Lung (tissue), 12 donors: ENCODE measurements around the gene IQCE. TPM values are rescaled to one million over a fixed set of nuclear protein-coding genes. Genes with fewer than 3 reads are reported as not detected.

ENCODE experiments used
- ATAC-seq: fragments of 200-7000 bp; cut with Tn5 transposase; one replicate; pipeline ENCODE4 v1.9.1; 2020; ENCODE audit warnings: moderate number of reproducible peaks; ENCODE audit not compliant: insufficient read depth, low FRiP score
- DNase-seq, 3 donors: peaks; one replicate each; pipeline ENCODE4 v3.0.0-alpha.2; 2013 to 2017
- H3K27ac ChIP-seq, 2 donors: one replicate each; pipeline ENCODE4 v1.5.1; 2013; ENCODE audit warnings: mild to moderate bottlenecking in 2 of 2, moderate library complexity in 2 of 2, control low read depth in 1 of 2, inconsistent platforms in 1 of 2, low read depth in 1 of 2, low read length in 1 of 2
- H3K27me3 ChIP-seq, 3 donors: one replicate each; pipeline ENCODE4 v1.5.1; 2013; ENCODE audit warnings: low read length in 2 of 3; ENCODE audit not compliant: control insufficient read depth in 3 of 3, insufficient read depth in 3 of 3
- H3K36me3 ChIP-seq, 4 donors: one replicate each; pipeline ENCODE4 v1.5.1; 2013; ENCODE audit warnings: low read length in 4 of 4, mild to moderate bottlenecking in 1 of 4, moderate library complexity in 1 of 4; ENCODE audit not compliant: control insufficient read depth in 4 of 4, insufficient read depth in 4 of 4
- H3K4me1 ChIP-seq, 5 donors: one replicate each; pipeline ENCODE4 v1.5.1; 2013; ENCODE audit warnings: low read length in 5 of 5, mild to moderate bottlenecking in 2 of 5, moderate library complexity in 1 of 5; ENCODE audit not compliant: control insufficient read depth in 5 of 5, insufficient read depth in 5 of 5
- H3K4me3 ChIP-seq: one replicate; pipeline ENCODE4 v1.5.1; 2013; ENCODE audit warnings: mild to moderate bottlenecking, control low read depth, moderate library complexity
- H3K9ac ChIP-seq, 2 donors: one replicate each; pipeline ENCODE4 v1.5.1; 2013; ENCODE audit warnings: low read length in 2 of 2, control low read depth in 1 of 2; ENCODE audit not compliant: insufficient read depth in 1 of 2
- H3K9me3 ChIP-seq, 4 donors: one replicate each; pipeline ENCODE4 v1.5.1; 2013; ENCODE audit warnings: low read length in 3 of 4, mild to moderate bottlenecking in 1 of 4, moderate library complexity in 1 of 4; ENCODE audit not compliant: control insufficient read depth in 4 of 4, insufficient read depth in 3 of 4
- CTCF ChIP-seq: IDR thresholded peaks from 2 replicates; pipeline ENCODE4 v1.5.1; 2012; ENCODE audit warnings: mild to moderate bottlenecking; ENCODE audit errors: control extremely low read depth, extremely low read depth
- WGBS, 2 donors: extraction: QIAGEN DNeasy Blood & Tissue Kit; methylation state at CpG; one replicate each; pipeline ENCODE4 v1.1.7; 2013; 5-methylcytosine and 5-hydroxymethylcytosine counted together
- polyA plus RNA-seq, 2 donors: library from polyadenylated mRNA; stranded (reverse); fragments of 200-250 nt; gene quantifications; one replicate each; pipeline ENCODE4 v1.2.1, GENCODE V29; 2013
- total RNA-seq, 2 donors: library from RNA; depleted of rRNA in 1 of 2; stranded (reverse); fragments of >200 nt in 1 of 2; gene quantifications; one replicate each; pipeline ENCODE4 v1.2.1, GENCODE V29; 2014 to 2021
- donor health status: control.
- donor health status: control.
- donor health status: Bipolar disorder and iron deficiency.
- donor health status: healthy.
- donor health status: DM: yes; HTN: yes; CAD: no.

The IQCE gene
- total and polyA plus RNA-seq, 4 donors, result 8.1 to 29.0 (median 16.0) TPM

GRCh38 chr7:2661096-2661449, 102.3 kb downstream of the IQCE start:
- no peak for ATAC-seq
- no peak for DNase-seq
- Histone ChIP-seq H3K4me1 (peaks cover 0 to 14% (median 6%) of the 10 kb centered on the region in 5 donors), H3K9me3 (no peaks in the 10 kb centered on the region), H3K36me3 (peaks cover 0 to 48% (median 15%) of the 10 kb centered on the region in 4 donors), H3K27me3 (no peaks in the 10 kb centered on the region), H3K27ac (no peak overlapping the region), H3K9ac (no peak overlapping the region), H3K4me3 (no peak overlapping the region)
- TF ChIP-seq CTCF, result no peak
- WGBS, 2 donors, result 94 to 95% methylated on average over 9 to 10 of the region's 10 CpGs

- DNase-seq, result no peak
- no peaks in the 10 kb centered on the region for H3K27me3 ChIP-seq
- H3K36me3 ChIP-seq, result peaks cover 0 to 42% (median 11%) of the 10 kb centered on the region in 4 donors
Observed at GRCh38 chr7:2661602-2662272, 103.0 kb downstream of the IQCE start.

GRCh38 chr7:2662273-2663120, 103.7 kb downstream of the IQCE start:
- DNase-seq (no peak), ATAC-seq (no peak)
- WGBS, 2 donors, result 74 to 81% methylated on average over 31 to 33 of the region's 33 CpGs
- Histone ChIP-seq H3K36me3 (peaks cover 0 to 39% (median 5%) of the 10 kb centered on the region in 4 donors), H3K4me3 (no peak overlapping the region), H3K9ac (no peak overlapping the region), H3K27me3 (no peaks in the 10 kb centered on the region), H3K4me1 (peaks cover 0 to 14% (median 6%) of the 10 kb centered on the region in 5 donors), H3K9me3 (peaks cover 0 to 7% (median 0%) of the 10 kb centered on the region in 4 donors), H3K27ac (no peak overlapping the region)
- no peak for TF ChIP-seq CTCF

More at GRCh38 chr7:2661602-2662272, 103.0 kb downstream of the IQCE start:
- no peak for ATAC-seq
- Histone ChIP-seq H3K27ac (no peak overlapping the region), H3K4me1 (peaks cover 0 to 14% (median 6%) of the 10 kb centered on the region in 5 donors), H3K9ac (no peak overlapping the region), H3K4me3 (no peak overlapping the region), H3K9me3 (peaks cover 0 to 1% (median 0%) of the 10 kb centered on the region in 4 donors)
- WGBS, 2 donors, result 90 to 92% methylated on average over 43 of the region's 43 CpGs
- no peak for TF ChIP-seq CTCF
